ENCODE measurements around the gene SRY.
"Not testable (repeated sequence)": the region's sequence is repeated elsewhere in the genome, so short reads cannot be mapped to it uniquely, and the experiment has no call there.

SRY gene

DNA sequence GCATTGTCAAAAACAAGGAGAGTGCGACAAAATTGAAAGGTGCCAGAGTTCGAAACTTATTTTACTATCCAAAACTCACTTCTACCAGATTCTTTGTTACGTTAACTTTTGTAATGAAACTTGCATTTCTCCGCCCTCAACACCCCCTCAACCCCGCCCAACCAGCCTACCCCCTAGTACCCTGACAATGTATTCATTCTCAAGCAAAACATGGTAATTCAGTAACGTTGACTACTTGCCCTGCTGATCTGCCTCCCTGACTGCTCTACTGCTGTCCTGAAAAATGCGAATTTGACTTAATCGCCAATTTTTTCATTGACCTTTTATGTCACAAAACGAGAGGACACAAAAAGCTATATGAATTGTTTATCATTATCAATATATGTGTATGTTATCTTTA lies at the start of gene SRY:
Gene SRY (minus strand): TSS at position 83 of the 400 bp plus-strand sequence. CDS start 79 bp downstream, at position 4.
- no peak for DNase-seq (ENCODE audit: low read depth, low spot score)

DNA sequence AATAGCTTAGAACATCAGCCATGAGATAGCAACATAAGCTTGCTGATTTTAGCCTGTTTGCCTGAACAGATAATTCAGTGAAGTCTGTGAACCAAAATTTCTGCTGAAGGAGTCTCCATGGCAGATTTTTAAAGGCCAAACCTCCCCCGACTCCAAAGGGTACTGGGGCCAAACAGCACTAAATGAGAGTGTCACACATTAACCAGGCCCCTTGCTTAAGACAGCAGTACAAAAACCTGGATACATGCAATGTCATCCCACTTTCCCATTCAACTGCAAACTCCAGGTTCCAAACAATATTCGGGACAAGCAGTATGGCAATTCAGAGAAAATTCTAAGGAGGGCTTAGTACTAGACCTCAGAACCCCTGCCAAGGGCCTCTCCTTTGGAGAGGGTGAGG lies 49.6 kb upstream of the SRY start:
- DNase-seq (ENCODE audit: low read depth, low spot score), result no peak

- DNase-seq (ENCODE audit: low read depth, low spot score), result no peak
Measured at GRCh38 chrY:2835230-2835629, 47.7 kb upstream of the SRY start.

DNA sequence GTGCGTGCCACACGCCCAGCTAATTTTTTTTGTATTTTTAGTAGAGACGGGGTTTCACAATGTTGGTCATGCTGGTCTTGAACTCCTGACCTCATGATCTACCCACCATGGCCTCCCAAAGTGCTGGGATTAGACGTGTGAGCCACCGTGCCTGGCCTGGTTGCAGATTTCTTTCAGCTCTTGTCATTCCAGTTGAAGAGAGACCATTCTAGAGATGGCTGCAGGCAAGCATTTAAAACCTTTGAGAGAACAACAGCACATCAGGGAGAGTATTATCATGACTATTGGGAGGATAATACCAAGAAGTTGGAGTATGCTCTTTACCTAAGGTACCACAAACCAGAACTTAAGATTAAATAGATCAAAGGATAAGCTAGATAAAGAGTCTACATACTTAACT lies 41.0 kb upstream of the SRY start:
- DNase-seq (ENCODE audit: low read depth, low spot score), result no peak

GRCh38 chrY:2824471-2824870 lies 37.0 kb upstream of the SRY start:
- DNase-seq (ENCODE audit: low read depth, low spot score), result no peak

GRCh38 chrY:2817146-2817896 lies 29.8 kb upstream of the SRY start:
- not testable (repeated sequence) for DNase-seq (ENCODE audit: low read depth, low spot score)

DNA sequence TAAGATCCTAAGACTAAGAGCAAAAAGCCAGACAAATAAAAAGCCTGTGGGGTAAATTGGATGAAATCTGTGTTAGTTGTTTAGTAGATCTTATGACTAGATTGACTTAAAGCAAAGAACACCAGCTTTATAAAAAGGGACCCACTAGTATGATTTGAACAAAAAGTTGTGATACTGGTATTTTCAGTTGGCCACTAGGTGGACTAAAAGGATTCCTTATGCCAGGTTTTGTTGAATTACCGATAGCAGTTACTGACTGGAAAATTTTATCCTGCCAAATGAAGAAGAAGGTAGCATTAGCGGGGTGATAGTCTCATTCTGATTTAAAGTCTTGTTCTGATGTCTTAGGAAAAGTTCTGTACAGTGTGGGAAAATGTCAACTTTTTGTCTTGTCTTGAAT lies 12.8 kb upstream of the SRY start:
- no peak for DNase-seq (ENCODE audit: low read depth, low spot score)

- DNase-seq (ENCODE audit: low read depth, low spot score), result no peak
Measured at GRCh38 chrY:2797991-2798390, 10.5 kb upstream of the SRY start.

DNA sequence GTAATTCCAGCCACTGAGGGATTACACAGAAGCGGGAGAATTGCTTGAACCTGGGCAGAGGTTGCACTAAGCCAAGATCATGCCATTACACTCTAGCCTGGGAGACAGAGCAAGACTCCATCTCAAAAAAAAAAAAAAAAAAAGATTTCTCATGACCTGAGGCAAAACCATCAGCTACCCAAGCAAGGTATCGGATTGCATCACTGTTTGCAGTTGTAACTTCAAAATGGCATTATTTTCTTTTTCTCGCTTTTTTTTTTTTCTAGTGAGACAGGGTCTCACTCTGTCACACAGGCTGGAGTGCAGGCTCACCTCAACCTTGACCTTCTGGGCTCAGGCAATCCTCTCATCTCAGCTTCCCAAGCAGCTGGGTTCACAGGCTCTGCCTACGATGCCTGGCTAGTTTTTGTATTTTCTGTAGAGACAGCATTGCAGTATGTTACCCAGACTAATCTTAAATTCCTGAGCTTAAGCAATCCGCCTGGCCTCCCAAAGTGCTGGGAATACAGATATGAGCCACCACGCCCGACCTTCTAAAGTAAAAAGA lies 9.6 kb upstream of the SRY start:
- no peak for DNase-seq (ENCODE audit: low read depth, low spot score)

- no peak for DNase-seq (ENCODE audit: low read depth, low spot score)
Measured at GRCh38 chrY:2789756-2790155, 2.3 kb upstream of the SRY start.

GRCh38 chrY:2786876-2787512 lies 488 bp downstream of the SRY start:
- DNase-seq (ENCODE audit: low read depth, low spot score), result no peak
